Glutamatergic neuron (in vitro differentiated cells): Measurements from ENCODE around the gene KHDC3L. TPM values are rescaled to one million over a fixed set of nuclear protein-coding genes. Genes with fewer than 3 reads are reported as not detected.

ENCODE experiments used
- total RNA-seq: library from RNA; stranded (reverse); fragmentation: NEBNext Ultra II Directional; extraction: Animal tissue kit (Norgen Biotek cat#: 25700); gene quantifications from one replicate; pipeline ENCODE4 v1.2.1, GENCODE V29; 2021; ENCODE audit not compliant: unreplicated experiment

The KHDC3L gene
- total RNA-seq, 1 donor from 2014 or later, result not detected

Other genes with a start within 250 kb of the KHDC3L start
- 2.2 TPM for gene KHDC1L, start 137.2 kb upstream of the KHDC3L start, total RNA-seq
- 5.8 TPM for gene KHDC1, start 99.5 kb upstream of the KHDC3L start, total RNA-seq
- gene DPPA5, start 8.4 kb upstream of the KHDC3L start, total RNA-seq, result not detected
- gene OOEP, start 7.2 kb downstream of the KHDC3L start, total RNA-seq, result not detected
- gene DDX43, start 32.2 kb downstream of the KHDC3L start, total RNA-seq, result not detected
- 0.37 TPM for gene CGAS, start 89.6 kb downstream of the KHDC3L start, total RNA-seq
- 26.6 TPM for gene MTO1, start 99.1 kb downstream of the KHDC3L start, total RNA-seq
- 6,372 TPM for gene EEF1A1, start 158.4 kb downstream of the KHDC3L start, total RNA-seq